GM12878 (cell line): ENCODE results near the gene SORBS2. TPM values are rescaled to one million over a fixed set of nuclear protein-coding genes. Genes with fewer than 3 reads are reported as not detected.
A peak's percentile ranks its signal among the peaks of the same experiment; 100 is the strongest.
"Not testable (repeated sequence)": the region's sequence is repeated elsewhere in the genome, so short reads cannot be mapped to it uniquely, and the experiment has no call there.

Experiments used
- ATAC-seq: fragments of 200-7000 bp; cut with Tn5 transposase; 3 replicates; pipeline ENCODE4 v1.9.1; 2020; ENCODE audit warnings: mild to moderate bottlenecking, moderate library complexity
- BruUV-seq: library from RNA; stranded (reverse); fragments of 400-500 nt; replicated peaks from 2 replicates; lab custom pipeline; 2021; lab: Mats Ljungman, UMichigan
- CTCF ChIA-PET: fragments of 300-600 bp; sonication (Branson Sonifier 250); formaldehyde crosslinking; extraction: SDS; loops from one replicate; lab custom pipeline; 2021; ENCODE audit warnings: inconsistent platforms; lab: Yijun Ruan, JAX
- POLR2A ChIA-PET: fragments of 350-600 bp; formaldehyde crosslinking; extraction: SDS; loops from one replicate; lab custom pipeline; 2021; ENCODE audit warnings: inconsistent platforms; lab: Charles Lee
- RAD21 ChIA-PET: fragments of 300-600 bp; sonication (Branson Sonifier 250); formaldehyde crosslinking; loops from one replicate; lab custom pipeline; 2023; ENCODE audit warnings: antibody characterized with exemption; ENCODE audit not compliant: unreplicated experiment; lab: Charles Lee
- SMC1A ChIA-PET: fragments of 300-600 bp; sonication (Branson Sonifier 250); formaldehyde crosslinking; loops from one replicate; lab custom pipeline; 2023; ENCODE audit not compliant: unreplicated experiment, uncharacterized antibody; lab: Charles Lee
- DNase-seq: peaks from one replicate; pipeline ENCODE4 v3.0.0-alpha.2; 2011; ENCODE audit warnings: low read depth, low spot score
- FAIRE-seq: peaks from 3 replicates; lab custom pipeline; 2011; peaks lifted over from hg19 to GRCh38; lab: Jason Lieb, UNC
- H2AFZ ChIP-seq: 2 replicates; pipeline ENCODE4 v1.6.0; 2011; ENCODE audit warnings: low read depth, low read length, control low read depth; ENCODE audit not compliant: control insufficient read depth
- H3K27ac ChIP-seq: 2 replicates; pipeline ENCODE4 v1.5.1; 2011; ENCODE audit warnings: control low read depth; ENCODE audit not compliant: control insufficient read depth, insufficient read depth
- H3K27me3 ChIP-seq, 2 experiments: replicated peaks in 1 of 2; 2 replicates each; pipeline versions ENCODE4 v1.6.0 to v1.6.1; 2011; ENCODE audit warnings: low read length in 1 of 2; ENCODE audit not compliant: control insufficient read depth in 2 of 2, insufficient read depth in 2 of 2
- H3K36me3 ChIP-seq, 2 experiments: 2 replicates each; pipeline ENCODE4 v1.5.1; 2011; ENCODE audit warnings: low read length in 1 of 2; ENCODE audit not compliant: control insufficient read depth in 2 of 2, insufficient read depth in 2 of 2
- H3K4me1 ChIP-seq: 2 replicates; pipeline ENCODE4 v1.6.1; 2011; ENCODE audit warnings: mild to moderate bottlenecking, low read length, moderate library complexity, mixed read lengths; ENCODE audit not compliant: control insufficient read depth, insufficient read depth
- H3K4me2 ChIP-seq: 2 replicates; pipeline ENCODE4 v1.6.0; 2011; ENCODE audit warnings: control low read depth; ENCODE audit not compliant: control insufficient read depth, insufficient read depth
- H3K4me3 ChIP-seq: fragments of 200-600 bp; sonication (generic); 2 replicates; pipeline ENCODE4 v1.5.1; 2016
- H3K79me2 ChIP-seq: 2 replicates; pipeline ENCODE4 v1.6.0; 2011; ENCODE audit warnings: low read length; ENCODE audit not compliant: control insufficient read depth, insufficient read depth
- H3K9ac ChIP-seq: 2 replicates; pipeline ENCODE4 v1.8.0; 2011; ENCODE audit warnings: low read length, control low read depth, mixed read lengths; ENCODE audit not compliant: control insufficient read depth, insufficient read depth
- H3K9me3 ChIP-seq: replicated peaks from 3 replicates; pipeline ENCODE4 v1.5.1; 2011; ENCODE audit warnings: mild to moderate bottlenecking, low read length; ENCODE audit not compliant: control insufficient read depth, insufficient read depth
- H4K20me1 ChIP-seq: 2 replicates; pipeline ENCODE4 v1.6.0; 2011; ENCODE audit not compliant: control insufficient read depth, insufficient read depth
- BHLHE40 ChIP-seq, 2 experiments: fragments of 450-650 bp in 1 of 2; IDR thresholded peaks; 2 replicates each; pipeline ENCODE4 v1.6.1; 2011 to 2017; ENCODE audit warnings: low read depth in 2 of 2, borderline replicate concordance in 1 of 2, improper control_type of control experiment in 1 of 2, low read length in 1 of 2, mild to moderate bottlenecking in 1 of 2
- CEBPB ChIP-seq, 2 experiments: fragments of 150-350 bp in 1 of 2; IDR thresholded peaks; 2 replicates each; pipeline ENCODE4 v1.6.1; 2012 to 2014; ENCODE audit warnings: low read depth in 2 of 2, low read length in 2 of 2, borderline replicate concordance in 1 of 2, inconsistent platforms in 1 of 2
- CEBPZ ChIP-seq: fragments of 150-350 bp; IDR thresholded peaks from 2 replicates; pipeline ENCODE4 v1.6.1; 2016; ENCODE audit warnings: low read depth, low read length
- WGBS: methylation state at CpG from one replicate; pipeline ENCODE4 v1.1.6; 2016; ENCODE audit warnings: low lambda C conversion rate; ENCODE audit not compliant: insufficient replicate concordance, insufficient coverage; ENCODE audit errors: missing lambda C conversion rate; 5-methylcytosine and 5-hydroxymethylcytosine counted together
- in situ Hi-C: fragments of 300-500 bp; cut with MboI; formaldehyde crosslinking; loops from 9 replicates; pipeline ENCODE4 v1.14.3; 2018; ENCODE audit warnings: mixed read lengths
- intact Hi-C: fragments of 100-400 bp; cut with micrococcal nuclease; formaldehyde crosslinking; loops from one replicate; pipeline ENCODE4 v1.14.2; 2022; ENCODE audit not compliant: unreplicated experiment
- polyA plus RNA-seq, 11 experiments: library from polyadenylated mRNA; depleted of rRNA in 4 of 11; unstranded in 6 of 11; stranded (reverse) in 5 of 11; fragments of >200 nt; fragmentation: Nextera tagmentation in 4 of 11; fragmentation: Illumina TruSeq in 1 of 11; extraction: Ambion mirVana in 4 of 11; extraction: Trizol in 1 of 11; gene quantifications; 1 replicate in 1 of 11; 2 replicates in 10 of 11; pipeline versions ENCODE4 v1.2.1 to v1.2.3, GENCODE V29; 2011 to 2016; ENCODE audit warnings: inconsistent platforms in 2 of 11, missing spikeins in 2 of 11, low read depth in 1 of 11
- total RNA-seq, 4 experiments: library from RNA; depleted of rRNA in 3 of 4; stranded (reverse); fragments of >200 nt in 3 of 4; fragmentation: Illumina TruSeq in 1 of 4; extraction: Trizol in 1 of 4; gene quantifications; 2 replicates each; pipeline versions ENCODE4 v1.2.1 to v1.2.3, GENCODE V29; 2013 to 2021

SORBS2 gene
- total and polyA plus RNA-seq, 10 of the 15 experiments (the other 5 are each of a cell fraction or from before 2014, with no cell fraction given) = 0.06 to 3.0 (median 0.79) TPM

- H3K9ac ChIP-seq = no peak overlapping the region
- WGBS = 30% methylated on average over 3 of the region's 3 CpGs
- DNase-seq (no peak), ATAC-seq (no peak), FAIRE-seq (no peak)
- SMC1A ChIA-PET = no interaction called here
- H3K27me3 ChIP-seq = no peaks in the 10 kb centered on the region
- POLR2A ChIA-PET = no interaction called here
- H3K36me3 ChIP-seq = no peaks in the 10 kb centered on the region
- H3K79me2 ChIP-seq = no peaks in the 10 kb centered on the region
- no peak overlapping the region for H3K4me2 ChIP-seq
- BruUV-seq = no TSS peak
- intact Hi-C loops (no loop called here), in situ Hi-C loops (no loop called here)
- CTCF ChIA-PET = no interaction called here
- TF ChIP-seq CEBPB (IDR thresholded peaks at IDR 0.05; ENCODE audit: borderline replicate concordance in 1 of 2, low read depth in 2 of 2, low read length in 2 of 2) (no peak), CEBPZ (no peak)
- H4K20me1 ChIP-seq = no peaks in the 10 kb centered on the region
- no peak overlapping the region for H3K27ac ChIP-seq
- no peak overlapping the region for H3K4me3 ChIP-seq
- H2AFZ ChIP-seq = no peak overlapping the region
- RAD21 ChIA-PET = no interaction called here
- peaks cover 3% of the 10 kb centered on the region; the same call in 1 of the 3 replicates for H3K9me3 ChIP-seq
- H3K4me1 ChIP-seq = no peaks in the 10 kb centered on the region
Measured at GRCh38 chr4:185708348-185708747, 103.6 kb downstream of the SORBS2 start.

GRCh38 chr4:185707622-185708021 lies 104.4 kb downstream of the SORBS2 start:
- POLR2A ChIA-PET, H2AFZ ChIP-seq, SMC1A ChIA-PET, H3K4me3 ChIP-seq, H3K79me2 ChIP-seq, intact Hi-C loops, DNase-seq, FAIRE-seq, H3K9me3 ChIP-seq, H3K4me1 ChIP-seq, H3K4me2 ChIP-seq, H4K20me1 ChIP-seq, H3K36me3 ChIP-seq, H3K27ac ChIP-seq, H3K27me3 ChIP-seq, BruUV-seq, RAD21 ChIA-PET, H3K9ac ChIP-seq, CTCF ChIA-PET, in situ Hi-C loops: not testable (repeated sequence)
- TF ChIP-seq BHLHE40 (IDR thresholded peaks at IDR 0.05; ENCODE audit: borderline replicate concordance in 1 of 2, low read depth in 2 of 2, low read length in 1 of 2) = peak in 1 of 2 experiments; percentile 56; a peak in 2 of 4 replicates
- WGBS = 14% methylated on average over 4 of the region's 4 CpGs
- peak; percentile 79 for ATAC-seq
